GM23338 (cell line): ENCODE measurements around the gene SMIM44. TPM values are rescaled to one million over a fixed set of nuclear protein-coding genes. Genes with fewer than 3 reads are reported as not detected.

Experiments used
- ATAC-seq: fragments of 200-7000 bp; cut with Tn5 transposase; 3 replicates; pipeline ENCODE4 v1.9.1; 2020
- DNase-seq: peaks from one replicate; pipeline ENCODE4 v3.0.0-alpha.2; 2015; ENCODE audit warnings: low spot score
- H2AFZ ChIP-seq: fragments of 200-600 bp; sonication (generic); 2 replicates; pipeline ENCODE4 v1.8.0; 2016; ENCODE audit warnings: antibody characterized with exemption, mild to moderate bottlenecking, moderate library complexity
- H3F3A ChIP-seq: fragments of 200-600 bp; sonication (generic); replicated peaks from 2 replicates; pipeline ENCODE4 v1.8.0; 2017; ENCODE audit warnings: antibody characterized with exemption, mixed run types, low read depth
- H3K27ac ChIP-seq: fragments of 200-600 bp; sonication (generic); 2 replicates; pipeline ENCODE4 v1.6.1; 2016; ENCODE audit warnings: low read depth
- H3K27me3 ChIP-seq: fragments of 200-600 bp; sonication (generic); 2 replicates; pipeline ENCODE4 v1.8.0; 2016; ENCODE audit warnings: mild to moderate bottlenecking, mixed run types, moderate library complexity; ENCODE audit not compliant: insufficient read depth
- H3K36me3 ChIP-seq: fragments of 200-600 bp; sonication (generic); 2 replicates; pipeline ENCODE4 v1.8.0; 2016; ENCODE audit warnings: mild to moderate bottlenecking; ENCODE audit not compliant: insufficient read depth
- H3K4me1 ChIP-seq: fragments of 200-600 bp; sonication (generic); 2 replicates; pipeline ENCODE4 v1.8.0; 2016; ENCODE audit warnings: mild to moderate bottlenecking, moderate library complexity; ENCODE audit not compliant: insufficient read depth
- H3K4me2 ChIP-seq: fragments of 200-600 bp; sonication (generic); 2 replicates; pipeline ENCODE4 v1.7.1; 2017; ENCODE audit warnings: mixed run types
- H3K4me3 ChIP-seq: fragments of 200-600 bp; sonication (generic); 2 replicates; pipeline ENCODE4 v1.6.1; 2016; ENCODE audit warnings: mixed run types
- H3K79me2 ChIP-seq: fragments of 200-600 bp; sonication (generic); replicated peaks from 2 replicates; pipeline ENCODE4 v1.8.0; 2017; ENCODE audit warnings: mild to moderate bottlenecking; ENCODE audit not compliant: insufficient read depth
- H3K9me2 ChIP-seq: fragments of 200-600 bp; sonication (generic); 2 replicates; pipeline ENCODE4 v1.8.0; 2017; ENCODE audit not compliant: insufficient read depth
- H4K20me1 ChIP-seq: fragments of 200-600 bp; sonication (generic); replicated peaks from 2 replicates; pipeline ENCODE4 v1.8.0; 2017; ENCODE audit warnings: mild to moderate bottlenecking; ENCODE audit not compliant: insufficient read depth
- H3K27ac Mint-ChIP-seq: 2 replicates; pipeline ENCODE4 v1.8.0; 2020; ENCODE audit warnings: inconsistent platforms, mild to moderate bottlenecking, moderate library complexity, mixed read lengths
- H3K27me3 Mint-ChIP-seq: 3 replicates; pipeline ENCODE4 v1.8.0; 2022; ENCODE audit warnings: low read depth, mild to moderate bottlenecking, moderate library complexity, mixed read lengths, inconsistent platforms; ENCODE audit not compliant: insufficient read depth, poor library complexity
- H3K36me3 Mint-ChIP-seq: 3 replicates; pipeline ENCODE4 v1.8.0; 2021; ENCODE audit warnings: low read depth, mild to moderate bottlenecking, inconsistent platforms, moderate library complexity, mixed read lengths
- H3K4me1 Mint-ChIP-seq: 3 replicates; pipeline ENCODE4 v1.8.0; 2020; ENCODE audit warnings: mild to moderate bottlenecking, inconsistent platforms, mixed read lengths
- H3K4me3 Mint-ChIP-seq: 3 replicates; pipeline ENCODE4 v1.8.0; 2021; ENCODE audit warnings: moderate library complexity, mild to moderate bottlenecking, inconsistent platforms, mixed read lengths
- H3K9me3 Mint-ChIP-seq: 3 replicates; pipeline ENCODE4 v1.8.0; 2020; ENCODE audit warnings: moderate library complexity, mild to moderate bottlenecking, inconsistent platforms, mixed read lengths
- CREB1 ChIP-seq: fragments of 250-450 bp; sonication (Bioruptor Pico); IDR thresholded peaks from 2 replicates; pipeline ENCODE4 v1.5.0; 2020; ENCODE audit warnings: low read depth, mild to moderate bottlenecking, moderate library complexity
- NANOG ChIP-seq: IDR thresholded peaks from 2 replicates; pipeline ENCODE4 v1.6.1; 2016; ENCODE audit warnings: antibody characterized with exemption, borderline replicate concordance
- POLR2AphosphoS5 ChIP-seq: IDR thresholded peaks from 2 replicates; pipeline ENCODE4 v1.6.1; 2016; ENCODE audit warnings: antibody characterized with exemption, low read depth
- STAT1 ChIP-seq: IDR thresholded peaks from one replicate; pipeline ENCODE4 v1.6.1; 2016; ENCODE audit warnings: antibody characterized with exemption; ENCODE audit not compliant: unreplicated experiment
- ZNF462 ChIP-seq: fragments of 250-450 bp; sonication (Bioruptor Pico); IDR thresholded peaks from 2 replicates; pipeline ENCODE4 v1.5.0; 2020; ENCODE audit warnings: mild to moderate bottlenecking, moderate library complexity
- polyA plus RNA-seq: library from polyadenylated mRNA; unstranded; fragments of >200 nt; fragmentation: Nextera tagmentation; extraction: Ambion mirVana; gene quantifications from 2 replicates; pipeline ENCODE4 v1.2.1, GENCODE V29; 2016
- total RNA-seq: library from RNA; depleted of rRNA; stranded (reverse); fragments of >200 nt; shearing (Covaris generic); gene quantifications from 2 replicates; pipeline ENCODE4 v1.2.3, GENCODE V29; 2014
- TF ChIP-seq, protein P1 (sequence below): IDR thresholded peaks from 2 replicates; pipeline ENCODE4 v1.6.1; 2016; ENCODE audit warnings: antibody characterized with exemption

The SMIM44 gene
- total and polyA plus RNA-seq, 2 experiments from 2014 or later, result not detected

- 0 out of 2 replicates have a peak, but pooled peaks cover 3% of the 10 kb centered on the region for H4K20me1 ChIP-seq
- H3K27ac Mint-ChIP-seq, result no peak overlapping the region
- peaks cover 2% of the 10 kb centered on the region; the same call in 1 of the 2 replicates for H3K9me2 ChIP-seq
- no peak for ATAC-seq
- no peaks in the 10 kb centered on the region for H3K79me2 ChIP-seq
- H3K36me3 Mint-ChIP-seq, result no peaks in the 10 kb centered on the region
- no peak overlapping the region for H3K4me3 Mint-ChIP-seq
- no peak overlapping the region for H3K4me2 ChIP-seq
- 0 out of 2 replicates have a peak overlapping the region, but pooled peaks have one; percentile 14 for H2AFZ ChIP-seq
- H3K4me1 Mint-ChIP-seq, result peaks cover 9% of the 10 kb centered on the region; the same call in 2 of the 3 replicates
- H3K9me3 Mint-ChIP-seq, result no peaks in the 10 kb centered on the region; the same call in 2 of the 3 replicates
- H3F3A ChIP-seq, result 0 out of 2 replicates have a peak, but pooled peaks cover 4% of the 10 kb centered on the region
- H3K4me1 ChIP-seq, result peaks cover 11% of the 10 kb centered on the region; the same call in 1 of the 2 replicates
- no peak for DNase-seq
- TF ChIP-seq, protein P1, sequence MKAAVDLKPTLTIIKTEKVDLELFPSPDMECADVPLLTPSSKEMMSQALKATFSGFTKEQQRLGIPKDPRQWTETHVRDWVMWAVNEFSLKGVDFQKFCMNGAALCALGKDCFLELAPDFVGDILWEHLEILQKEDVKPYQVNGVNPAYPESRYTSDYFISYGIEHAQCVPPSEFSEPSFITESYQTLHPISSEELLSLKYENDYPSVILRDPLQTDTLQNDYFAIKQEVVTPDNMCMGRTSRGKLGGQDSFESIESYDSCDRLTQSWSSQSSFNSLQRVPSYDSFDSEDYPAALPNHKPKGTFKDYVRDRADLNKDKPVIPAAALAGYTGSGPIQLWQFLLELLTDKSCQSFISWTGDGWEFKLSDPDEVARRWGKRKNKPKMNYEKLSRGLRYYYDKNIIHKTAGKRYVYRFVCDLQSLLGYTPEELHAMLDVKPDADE, result no peak
- TF ChIP-seq CREB1 (no peak), NANOG (no peak), STAT1 (no peak)
- no peaks in the 10 kb centered on the region for H3K36me3 ChIP-seq
- no peak overlapping the region for H3K27ac ChIP-seq
- H3K4me3 ChIP-seq, result no peak overlapping the region
- H3K27me3 ChIP-seq, result no peaks in the 10 kb centered on the region
- peaks cover 25% of the 10 kb centered on the region for H3K27me3 Mint-ChIP-seq
These were observed 1.8 kb downstream of the SMIM44 start for GRCh38 chr19:3481241-3482090.

- Mint-ChIP-seq H3K4me1 (peaks cover 9% of the 10 kb centered on the region; the same call in 2 of the 3 replicates), H3K27me3 (peaks cover 25% of the 10 kb centered on the region), H3K27ac (no peak within 1 kb of the TSS), H3K9me3 (no peaks in the 10 kb centered on the region; the same call in 2 of the 3 replicates), H3K4me3 (no peak within 1 kb of the TSS), H3K36me3 (no peaks in the 10 kb centered on the region)
- TF ChIP-seq CREB1, result no peak
- TF ChIP-seq POLR2AphosphoS5, result 0 out of 2 replicates have a peak, but pooled peaks have one; percentile 24
- Histone ChIP-seq H3K36me3 (no peaks in the 10 kb centered on the region), H3K27ac (no peak within 1 kb of the TSS), H3K4me3 (peak within 1 kb of the TSS; percentile 52), H3K4me2 (peak within 1 kb of the TSS; percentile 77), H3K27me3 (no peaks in the 10 kb centered on the region), H4K20me1 (0 out of 2 replicates have a peak, but pooled peaks cover 3% of the 10 kb centered on the region), H2AFZ (0 out of 2 replicates have a peak within 1 kb of the TSS, but pooled peaks have one; percentile 72), H3F3A (0 out of 2 replicates have a peak, but pooled peaks cover 4% of the 10 kb centered on the region), H3K79me2 (no peaks in the 10 kb centered on the region), H3K9me2 (peaks cover 7% of the 10 kb centered on the region; the same call in 1 of the 2 replicates), H3K4me1 (peaks cover 11% of the 10 kb centered on the region; the same call in 1 of the 2 replicates)
- peak; percentile 37 for ATAC-seq
- no peak for DNase-seq
These were observed 2.7 kb downstream of the SMIM44 start, which contains the start of gene SMIM24 for GRCh38 chr19:3480383-3481091. SMIM24 (minus strand) TSS chr19:3480525; CDS start chr19:3480463, 62 bp downstream.

- Histone ChIP-seq H3K27me3 (no peaks in the 10 kb centered on the region), H3K4me2 (peak overlapping the region; percentile 77), H3K4me3 (peak overlapping the region; percentile 52), H2AFZ (0 out of 2 replicates have a peak overlapping the region, but pooled peaks have one; percentile 72), H3K4me1 (peaks cover 11% of the 10 kb centered on the region; the same call in 1 of the 2 replicates), H3F3A (0 out of 2 replicates have a peak, but pooled peaks cover 4% of the 10 kb centered on the region), H3K79me2 (no peaks in the 10 kb centered on the region), H3K27ac (no peak overlapping the region), H3K9me2 (peaks cover 7% of the 10 kb centered on the region; the same call in 1 of the 2 replicates), H4K20me1 (0 out of 2 replicates have a peak, but pooled peaks cover 3% of the 10 kb centered on the region), H3K36me3 (no peaks in the 10 kb centered on the region)
- Mint-ChIP-seq H3K4me1 (peaks cover 9% of the 10 kb centered on the region; the same call in 2 of the 3 replicates), H3K27me3 (peaks cover 23% of the 10 kb centered on the region), H3K36me3 (no peaks in the 10 kb centered on the region), H3K27ac (no peak overlapping the region), H3K9me3 (no peaks in the 10 kb centered on the region; the same call in 2 of the 3 replicates), H3K4me3 (no peak overlapping the region)
- ATAC-seq, result peak; percentile 63
- peak; percentile 89 for DNase-seq
- TF ChIP-seq ZNF462 (CRISPR knock-in tag), result no peak
These were observed 3.4 kb downstream of the SMIM44 start for GRCh38 chr19:3479834-3480215.
